GM21737 (cell line): ENCODE measurements around the gene MADD.
"Not testable (repeated sequence)": the region's sequence is repeated elsewhere in the genome, so short reads cannot be mapped to it uniquely, and the experiment has no call there.

Experiments used
- ATAC-seq: cut with Tn5 transposase; IDR thresholded peaks from one replicate; pipeline ENCODE4 v1.9.1; 2021; ENCODE audit warnings: mild to moderate bottlenecking, moderate library complexity; ENCODE audit not compliant: unreplicated experiment

MADD gene

DNA sequence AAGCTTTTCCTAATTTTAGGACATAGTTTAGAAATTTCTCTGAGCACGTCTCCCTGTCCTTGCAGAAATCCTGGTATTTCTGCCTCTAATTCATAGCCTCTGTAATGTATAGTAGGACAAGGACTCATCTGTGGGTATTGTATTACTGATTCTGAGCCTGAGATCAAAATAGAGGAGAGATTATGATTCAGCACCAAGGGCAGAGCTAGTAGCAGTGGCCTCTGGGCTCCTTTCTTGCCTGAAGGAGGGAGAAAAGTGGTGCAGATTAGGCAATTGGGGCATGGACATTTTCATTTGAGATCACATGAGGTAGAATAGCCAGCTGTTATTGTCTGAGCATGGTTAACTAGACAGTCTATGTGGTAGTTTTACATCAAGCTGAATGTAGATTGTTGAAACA lies 2.8 kb downstream of the MADD start:
- no peak for ATAC-seq

DNA sequence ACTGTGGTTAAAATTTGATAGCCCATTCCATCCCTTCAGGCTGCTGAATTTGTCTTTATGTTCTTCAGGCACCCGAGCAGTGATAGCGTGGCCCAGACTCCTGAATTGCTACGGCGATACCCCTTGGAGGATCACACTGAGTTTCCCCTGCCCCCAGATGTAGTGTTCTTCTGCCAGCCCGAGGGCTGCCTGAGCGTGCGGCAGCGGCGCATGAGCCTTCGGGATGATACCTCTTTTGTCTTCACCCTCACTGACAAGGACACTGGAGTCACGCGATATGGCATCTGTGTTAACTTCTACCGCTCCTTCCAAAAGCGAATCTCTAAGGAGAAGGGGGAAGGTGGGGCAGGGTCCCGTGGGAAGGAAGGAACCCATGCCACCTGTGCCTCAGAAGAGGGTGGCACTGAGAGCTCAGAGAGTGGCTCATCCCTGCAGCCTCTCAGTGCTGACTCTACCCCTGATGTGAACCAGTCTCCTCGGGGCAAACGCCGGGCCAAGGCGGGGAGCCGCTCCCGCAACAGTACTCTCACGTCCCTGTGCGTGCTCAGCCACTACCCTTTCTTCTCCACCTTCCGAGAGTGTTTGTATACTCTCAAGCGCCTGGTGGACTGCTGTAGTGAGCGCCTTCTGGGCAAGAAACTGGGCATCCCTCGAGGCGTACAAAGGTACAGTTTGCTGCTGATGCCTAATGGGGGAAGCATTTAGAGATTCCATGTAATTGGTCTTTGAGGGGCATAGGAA lies 4.7 kb downstream of the MADD start:
- no peak for ATAC-seq

DNA sequence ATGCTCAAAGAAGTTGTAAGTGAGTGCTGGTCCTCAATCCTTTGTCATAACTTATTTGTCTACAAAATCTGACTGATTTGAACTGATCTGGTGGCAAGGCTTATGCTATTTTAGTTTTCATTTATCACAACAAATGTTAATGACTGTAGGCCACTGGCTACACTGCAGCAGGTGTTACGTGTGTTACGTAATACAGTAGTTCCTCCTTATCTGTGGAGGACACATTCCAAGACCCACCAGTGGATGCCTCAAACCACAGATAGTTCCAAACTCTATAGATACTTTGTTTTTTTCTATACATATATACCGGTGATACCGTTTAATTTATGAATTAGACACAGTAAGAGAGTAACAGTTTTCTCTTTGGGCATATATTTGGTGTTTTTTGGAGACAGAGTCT lies 7.0 kb downstream of the MADD start:
- ATAC-seq, result no peak

DNA sequence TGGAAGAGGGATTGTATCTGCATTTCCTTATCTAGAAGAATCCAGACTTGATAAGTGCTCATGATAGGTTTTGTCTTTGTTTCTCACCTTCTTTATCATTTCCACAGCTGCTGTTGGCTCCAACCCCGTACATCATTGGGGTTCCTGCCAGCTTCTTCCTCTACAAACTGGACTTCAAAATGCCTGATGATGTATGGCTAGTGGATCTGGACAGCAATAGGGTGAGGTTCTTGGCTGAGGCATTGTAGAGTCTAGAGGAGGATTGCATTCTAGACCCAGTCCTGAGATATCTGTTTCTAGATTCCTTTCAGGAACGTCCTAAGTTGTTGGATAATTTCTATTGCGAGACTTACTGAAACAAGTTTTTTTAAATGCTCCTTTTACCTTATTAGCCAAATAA lies 8.1 kb downstream of the MADD start:
- no peak for ATAC-seq

DNA sequence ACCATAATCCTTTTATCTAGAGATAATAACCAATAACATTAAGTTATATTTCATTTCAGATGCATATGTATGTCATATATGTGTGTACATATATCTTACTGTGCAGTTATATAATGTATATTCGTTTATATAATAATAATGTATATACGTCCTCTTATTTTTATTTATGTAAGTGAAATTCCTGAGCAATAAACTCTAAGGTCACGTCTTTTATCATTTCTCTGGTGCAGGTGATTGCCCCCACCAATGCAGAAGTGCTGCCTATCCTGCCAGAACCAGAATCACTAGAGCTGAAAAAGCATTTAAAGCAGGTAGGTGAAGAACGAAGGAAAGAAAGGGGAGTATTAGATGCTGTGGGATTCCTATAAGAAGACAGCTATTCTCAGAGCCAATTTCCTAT lies 8.8 kb downstream of the MADD start:
- no peak for ATAC-seq

DNA sequence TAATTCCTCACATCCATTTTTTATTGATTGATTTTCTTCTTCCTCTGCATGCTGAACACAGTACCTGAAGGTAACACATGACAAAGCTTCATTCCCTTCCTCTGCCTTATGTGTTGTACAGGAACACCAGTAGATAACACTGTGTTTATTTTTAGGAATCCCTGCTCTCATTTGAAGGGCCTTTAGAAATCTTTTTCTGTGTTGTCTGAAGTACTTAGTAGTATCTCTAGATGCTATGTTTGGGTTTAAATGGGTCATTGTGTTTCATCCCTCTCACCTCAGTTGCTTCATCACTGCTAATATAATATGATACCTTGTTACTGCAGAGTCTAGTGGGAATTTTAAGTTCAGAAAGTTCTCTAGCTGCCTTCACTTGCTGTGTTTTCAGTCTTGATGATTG lies 10.2 kb downstream of the MADD start:
- no peak for ATAC-seq

DNA sequence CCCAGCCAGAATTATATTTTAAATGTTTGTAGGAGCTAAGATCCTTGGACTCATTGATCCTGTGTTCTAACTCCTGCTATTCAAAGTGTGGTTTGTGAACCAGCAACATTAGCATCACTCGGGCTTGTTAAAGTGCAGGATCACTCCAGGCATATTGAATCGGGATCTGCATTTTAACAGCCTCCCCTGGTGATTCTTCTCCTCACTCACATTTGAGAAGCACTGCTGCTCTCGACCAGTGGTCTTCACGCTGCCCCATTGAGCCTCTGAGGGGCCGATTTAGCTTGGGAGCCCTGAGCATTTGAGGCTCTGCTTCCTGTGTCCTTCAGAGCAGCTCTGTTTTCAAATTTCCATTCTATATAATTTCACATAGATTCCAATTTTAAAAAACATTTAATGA lies 10.9 kb downstream of the MADD start:
- ATAC-seq, result no peak

DNA sequence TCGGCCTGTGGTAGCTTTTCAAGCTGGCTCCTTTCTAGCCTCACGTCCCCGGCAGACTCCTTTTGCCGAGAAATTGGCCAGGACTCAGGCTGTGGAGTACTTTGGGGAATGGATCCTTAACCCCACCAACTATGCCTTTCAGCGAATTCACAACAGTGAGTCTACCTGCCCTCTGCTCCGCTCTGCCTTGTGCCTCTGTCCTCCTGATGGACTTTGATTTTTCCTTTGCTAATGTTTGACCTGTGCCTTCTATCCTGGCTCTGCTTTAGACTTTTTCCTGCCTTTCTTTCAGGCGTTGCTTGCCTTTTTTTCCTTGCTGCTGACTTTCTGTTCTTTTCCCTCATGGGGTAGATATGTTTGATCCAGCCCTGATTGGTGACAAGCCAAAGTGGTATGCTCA lies 12.5 kb downstream of the MADD start:
- no peak for ATAC-seq

DNA sequence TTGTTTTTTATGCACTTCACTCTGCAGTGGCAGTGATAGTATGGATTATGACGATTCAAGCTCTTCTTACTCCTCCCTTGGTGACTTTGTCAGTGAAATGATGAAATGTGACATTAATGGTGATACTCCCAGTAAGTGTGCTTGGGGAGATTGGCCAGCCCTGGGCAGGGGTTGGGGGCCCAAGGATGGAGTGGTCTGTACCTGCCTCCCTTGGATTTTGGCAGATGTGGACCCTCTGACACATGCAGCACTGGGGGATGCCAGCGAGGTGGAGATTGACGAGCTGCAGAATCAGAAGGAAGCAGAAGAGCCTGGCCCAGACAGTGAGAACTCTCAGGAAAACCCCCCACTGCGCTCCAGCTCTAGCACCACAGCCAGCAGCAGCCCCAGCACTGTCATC lies 14.2 kb downstream of the MADD start:
- no peak for ATAC-seq

DNA sequence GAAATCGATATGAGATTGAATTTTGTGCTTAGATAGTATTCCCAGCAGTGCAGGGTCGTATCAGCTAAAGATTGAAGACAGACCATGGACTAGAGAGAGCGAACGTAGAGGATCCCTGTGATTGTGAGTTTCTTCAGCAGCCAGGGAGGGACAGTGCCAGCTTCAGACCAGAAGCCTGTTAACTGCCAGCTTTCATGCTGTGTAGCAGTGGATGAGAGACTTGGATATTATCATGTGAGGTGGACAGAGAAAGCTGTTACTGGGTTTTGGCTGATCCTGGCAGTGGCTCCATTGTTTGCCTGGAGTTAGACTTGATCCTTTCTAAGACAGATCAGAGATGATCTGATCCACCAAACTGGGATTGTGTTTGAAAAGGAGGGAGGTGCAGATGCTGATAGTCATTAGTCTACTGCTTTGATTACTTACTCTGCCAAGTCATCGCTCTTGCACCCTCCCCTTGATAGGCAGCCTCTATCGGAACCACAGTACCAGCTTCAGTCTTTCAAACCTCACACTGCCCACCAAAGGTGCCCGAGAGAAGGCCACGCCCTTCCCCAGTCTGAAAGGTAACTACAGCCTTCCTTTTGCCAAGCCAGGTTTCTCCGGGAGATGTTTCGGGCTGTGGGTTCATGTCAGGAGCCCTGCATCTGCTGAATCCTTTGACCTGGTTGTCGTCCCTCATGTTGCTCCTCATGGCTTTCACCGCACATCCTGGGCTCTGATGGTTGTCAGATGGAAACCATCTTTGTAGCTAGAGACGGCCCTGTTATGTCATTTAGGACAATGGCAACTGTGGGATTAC lies 16.2 kb downstream of the MADD start:
- no peak for ATAC-seq

DNA sequence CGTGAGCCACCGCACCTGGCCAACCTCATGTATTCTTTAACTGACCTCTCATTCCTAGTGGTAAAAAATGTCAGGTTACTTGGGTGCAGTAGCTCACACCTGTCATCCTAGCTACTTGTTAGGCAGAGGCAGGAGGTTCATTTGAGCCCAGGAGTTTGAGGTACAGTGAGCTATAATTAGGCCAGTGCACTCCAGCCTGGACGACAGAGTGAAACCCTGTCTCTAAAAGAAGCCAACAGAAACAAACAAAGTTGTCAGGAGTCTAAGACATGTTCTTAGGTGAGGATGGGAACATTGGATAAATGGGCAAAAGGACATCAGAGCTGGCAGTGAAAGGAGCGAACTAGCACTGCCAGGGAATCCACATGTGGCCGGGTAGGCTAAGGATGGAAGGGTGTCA lies 18.1 kb downstream of the MADD start:
- no peak for ATAC-seq

DNA sequence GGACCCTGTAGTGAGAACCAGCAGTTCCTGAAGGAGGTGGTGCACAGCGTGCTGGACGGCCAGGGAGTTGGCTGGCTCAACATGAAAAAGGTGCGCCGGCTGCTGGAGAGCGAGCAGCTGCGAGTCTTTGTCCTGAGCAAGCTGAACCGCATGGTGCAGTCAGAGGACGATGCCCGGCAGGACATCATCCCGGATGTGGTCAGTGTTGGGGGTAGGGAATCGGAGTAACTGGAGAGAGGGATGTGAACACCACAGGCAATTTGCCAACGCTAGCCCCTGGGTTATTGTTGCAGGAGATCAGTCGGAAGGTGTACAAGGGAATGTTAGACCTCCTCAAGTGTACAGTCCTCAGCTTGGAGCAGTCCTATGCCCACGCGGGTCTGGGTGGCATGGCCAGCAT lies 19.9 kb downstream of the MADD start:
- ATAC-seq, result no peak

DNA sequence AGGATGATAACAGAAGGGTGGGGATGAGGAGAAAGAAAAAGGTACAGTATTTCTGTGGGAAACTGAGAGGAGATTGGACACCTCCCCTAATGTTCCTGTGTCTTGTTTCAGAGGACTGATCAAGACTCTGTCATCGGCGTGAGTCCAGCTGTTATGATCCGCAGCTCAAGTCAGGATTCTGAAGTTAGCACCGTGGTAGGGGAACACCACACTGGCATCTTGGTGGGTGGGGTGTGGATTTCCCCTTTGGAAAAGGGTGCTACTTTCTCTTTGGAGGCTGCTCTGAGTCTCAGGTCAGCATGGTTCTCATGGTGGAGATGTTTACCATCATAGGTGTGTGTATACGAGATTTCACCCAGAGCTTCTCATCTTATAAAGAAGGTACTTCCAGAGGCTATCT lies 25.5 kb downstream of the MADD start:
- ATAC-seq, result no peak

DNA sequence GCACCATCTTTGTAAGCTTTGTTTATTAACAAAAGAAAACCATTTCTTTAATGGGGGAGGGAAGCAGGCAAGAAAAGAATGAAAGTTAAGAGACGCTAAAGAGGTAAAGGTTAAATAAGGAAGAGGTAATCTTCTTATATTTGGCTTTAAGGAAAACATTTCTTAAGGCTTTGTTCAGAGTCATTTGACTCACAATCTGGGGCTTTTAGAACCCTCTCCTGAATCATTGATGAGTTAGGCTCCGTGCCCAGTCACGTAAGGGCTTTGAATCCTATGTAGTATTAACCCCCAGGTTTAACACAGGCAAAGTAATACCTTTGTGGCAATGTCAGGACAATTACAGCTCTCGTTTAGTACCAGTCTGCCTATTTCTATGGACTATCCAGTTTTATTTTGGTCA lies 26.1 kb downstream of the MADD start:
- ATAC-seq, result no peak

DNA sequence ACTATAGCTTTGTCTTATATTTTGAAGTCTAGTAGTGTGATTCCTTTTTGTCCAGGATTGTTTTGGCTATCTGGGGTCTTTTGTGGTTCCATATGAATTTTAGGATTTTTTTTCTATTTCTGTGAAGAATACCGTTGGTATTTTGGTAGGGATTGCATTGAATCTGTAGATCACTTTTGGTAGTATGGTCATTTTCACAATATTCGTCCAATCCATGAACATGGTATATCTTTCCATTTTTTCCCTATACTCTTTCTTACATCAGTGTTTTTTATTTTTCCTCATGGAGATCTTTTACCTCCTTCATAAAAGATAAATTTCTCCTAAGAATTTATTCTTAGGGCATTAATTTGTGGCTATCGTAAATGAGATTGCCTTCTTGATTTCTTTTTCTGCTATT lies 29.1 kb downstream of the MADD start:
- ATAC-seq, result no peak

DNA sequence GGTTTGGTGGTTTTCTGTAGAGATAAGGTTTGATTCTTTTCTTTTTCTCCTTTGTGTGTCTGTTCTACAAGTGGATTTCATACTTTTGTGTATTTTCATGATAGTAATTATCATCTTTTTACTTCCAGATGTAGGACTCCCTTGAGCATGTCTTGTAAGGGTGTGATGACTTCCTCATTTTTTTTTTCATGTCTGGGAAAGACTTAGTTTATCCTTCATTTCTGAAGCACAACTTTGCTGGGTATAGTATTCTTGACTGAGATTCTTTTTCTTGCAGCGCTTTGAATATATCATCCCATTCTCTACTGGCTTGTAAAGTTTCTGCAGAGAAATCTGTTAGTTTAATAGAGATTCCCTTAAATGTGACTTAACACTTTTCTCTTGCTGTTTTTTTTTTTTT lies 32.9 kb downstream of the MADD start:
- no peak for ATAC-seq

DNA sequence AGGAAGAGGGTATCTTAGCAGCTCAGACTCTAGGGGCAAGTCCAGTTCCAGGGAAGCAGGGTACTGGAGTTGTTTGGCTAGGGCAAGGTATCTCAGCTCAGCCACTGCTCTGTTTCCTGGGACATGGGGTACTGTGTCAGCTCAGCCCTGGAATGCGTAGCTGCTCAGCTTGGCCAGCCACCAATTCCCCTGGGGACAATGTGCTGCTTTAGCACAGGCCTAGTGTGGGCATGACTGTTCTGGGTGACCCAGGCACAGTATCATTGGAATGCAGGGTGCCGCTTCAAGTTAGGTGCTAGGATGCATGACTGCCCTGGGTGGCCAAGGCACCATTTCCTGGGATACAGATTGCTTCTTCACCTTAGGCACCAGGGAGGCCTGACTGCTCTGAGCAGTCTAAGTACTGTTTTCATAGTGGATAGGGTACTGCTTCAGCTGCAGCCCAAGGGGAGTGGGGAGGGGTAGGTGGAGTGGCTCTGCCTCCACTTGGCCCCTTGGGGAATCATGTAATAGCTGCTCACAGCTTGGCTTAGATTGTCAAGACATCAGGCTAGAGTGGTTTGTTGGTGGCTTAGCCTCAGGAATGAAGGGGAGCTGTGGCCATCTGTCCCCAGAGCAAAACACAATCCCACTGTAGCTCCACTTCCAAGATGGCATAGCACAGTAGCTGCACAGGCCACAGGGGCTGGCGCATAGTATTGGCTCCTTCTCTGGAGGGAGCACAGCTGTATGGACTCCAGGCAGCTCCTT lies 36.0 kb downstream of the MADD start:
- ATAC-seq, result no peak

DNA sequence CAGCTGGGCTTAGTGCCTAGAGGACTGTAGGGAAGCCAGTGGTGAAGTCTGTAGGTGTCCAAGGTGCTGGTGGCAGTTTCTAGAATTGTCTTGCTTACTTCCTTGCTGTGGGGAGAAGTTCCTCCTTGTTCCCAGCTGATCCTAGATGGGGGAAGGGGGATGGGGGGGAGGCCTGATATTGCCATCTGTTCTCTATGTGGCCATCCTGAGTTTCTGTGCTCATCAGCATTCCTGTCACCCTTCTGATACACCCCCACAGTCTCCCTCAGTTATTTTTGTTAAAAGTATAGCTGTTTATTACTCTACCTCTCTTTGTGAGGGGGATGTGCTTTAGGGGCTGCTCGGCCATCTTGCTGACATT lies 36.5 kb downstream of the MADD start:
- ATAC-seq, result no peak

DNA sequence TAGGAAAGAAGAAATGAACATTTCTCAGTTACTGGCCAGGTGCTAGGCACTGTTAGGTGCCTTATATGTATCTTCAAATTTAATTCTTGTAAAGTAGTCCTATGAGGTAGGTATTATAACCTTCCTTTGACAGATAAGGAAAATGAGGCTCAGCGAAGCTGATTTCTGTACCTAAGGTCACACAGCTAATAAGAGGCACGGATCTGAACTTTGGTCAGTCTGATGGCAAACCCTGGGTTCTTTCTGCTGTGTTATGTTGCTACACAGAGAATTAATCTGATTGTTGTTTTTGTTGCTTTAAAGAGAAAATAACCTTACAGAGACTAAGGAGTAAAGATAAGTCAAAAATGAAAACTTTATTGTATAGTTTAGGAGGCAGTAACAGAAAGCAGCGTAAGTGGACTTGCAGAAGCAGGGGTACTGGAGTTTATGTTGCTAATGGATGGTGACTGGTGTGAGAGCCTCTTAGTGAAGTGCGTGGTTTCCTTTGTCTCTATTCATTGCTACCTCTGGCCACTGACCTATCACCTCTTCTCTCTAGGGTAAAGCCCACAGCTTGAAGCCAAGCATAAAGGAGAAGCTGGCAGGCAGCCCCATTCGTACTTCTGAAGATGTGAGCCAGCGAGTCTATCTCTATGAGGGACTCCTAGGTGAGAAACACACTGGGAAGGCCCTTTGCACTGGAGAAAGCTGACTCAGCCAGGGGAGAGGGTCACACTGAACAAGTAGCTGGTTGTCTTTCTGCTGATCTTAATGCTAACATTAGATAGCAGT lies 38.3 kb downstream of the MADD start:
- no peak for ATAC-seq

DNA sequence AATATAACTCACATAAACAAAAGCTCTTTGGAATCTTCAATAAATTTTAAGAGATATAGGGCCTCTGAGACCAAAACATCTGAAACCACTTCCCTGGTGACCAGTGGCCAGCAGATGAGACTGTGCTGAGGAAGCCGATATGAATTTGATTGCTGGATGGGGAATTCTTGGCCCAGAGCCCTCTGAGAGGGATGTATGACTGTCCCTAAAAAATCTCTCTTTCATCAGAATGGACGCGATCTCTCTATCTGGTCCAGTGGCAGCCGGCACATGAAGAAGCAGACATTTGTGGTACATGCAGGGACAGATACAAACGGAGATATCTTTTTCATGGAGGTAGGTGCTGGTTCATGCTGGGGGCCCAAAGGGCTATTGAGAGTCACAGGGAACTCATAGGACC lies 45.1 kb downstream of the MADD start:
- ATAC-seq, result no peak

DNA sequence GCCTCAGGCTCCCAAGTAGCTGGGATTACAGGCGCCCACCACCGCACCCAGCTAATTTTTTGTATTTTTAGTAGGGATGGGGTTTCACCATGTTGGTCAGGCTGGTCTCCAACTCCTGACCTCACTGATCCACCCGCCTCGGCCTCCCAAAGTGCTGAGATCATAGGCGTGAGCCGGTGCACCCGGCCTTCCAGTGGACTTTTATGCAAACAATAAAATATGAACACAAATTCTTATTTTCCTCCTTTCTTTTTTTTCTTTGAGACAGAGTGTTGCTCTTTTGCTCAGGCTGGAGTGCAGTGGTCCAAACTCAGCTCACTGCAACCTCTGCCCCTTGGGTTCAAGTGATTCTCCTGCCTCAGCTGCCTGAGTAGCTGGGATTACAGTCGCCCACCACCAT lies 46.6 kb downstream of the MADD start:
- ATAC-seq, result not testable (repeated sequence)
